ENCODE data around the gene CEACAM5.
"Not testable (repeated sequence)": the region's sequence is repeated elsewhere in the genome, so short reads cannot be mapped to it uniquely, and the experiment has no call there.

- not testable (repeated sequence) for TF ChIP-seq CTCF, POLR2A (IDR thresholded peaks at IDR 0.05)
Observed at GRCh38 chr19:41709516-41709915, 1.1 kb downstream of the CEACAM5 start.

Data from testis (tissue), 2 donors.